ENCODE data around the gene GOSR1.

Gene GOSR1

GRCh38 chr17:30506481-30506880 is 29.3 kb downstream of the GOSR1 start:
- no peak for TF ChIP-seq ZFP3 (CRISPR knock-in tag; IDR thresholded peaks at IDR 0.05)
- TF ChIP-seq TOX (CRISPR knock-in tag; IDR thresholded peaks at IDR 0.05; ENCODE audit: borderline replicate concordance), result no peak
- TF ChIP-seq SNAI2 (CRISPR knock-in tag; IDR thresholded peaks at IDR 0.05), result no peak
- TF ChIP-seq ESRRG (CRISPR knock-in tag; IDR thresholded peaks at IDR 0.05), result no peak
- no peak for TF ChIP-seq ZNF565 (CRISPR knock-in tag; conservative IDR thresholded peaks at IDR 0.05; ENCODE audit: low read depth)
- TF ChIP-seq, protein P1, sequence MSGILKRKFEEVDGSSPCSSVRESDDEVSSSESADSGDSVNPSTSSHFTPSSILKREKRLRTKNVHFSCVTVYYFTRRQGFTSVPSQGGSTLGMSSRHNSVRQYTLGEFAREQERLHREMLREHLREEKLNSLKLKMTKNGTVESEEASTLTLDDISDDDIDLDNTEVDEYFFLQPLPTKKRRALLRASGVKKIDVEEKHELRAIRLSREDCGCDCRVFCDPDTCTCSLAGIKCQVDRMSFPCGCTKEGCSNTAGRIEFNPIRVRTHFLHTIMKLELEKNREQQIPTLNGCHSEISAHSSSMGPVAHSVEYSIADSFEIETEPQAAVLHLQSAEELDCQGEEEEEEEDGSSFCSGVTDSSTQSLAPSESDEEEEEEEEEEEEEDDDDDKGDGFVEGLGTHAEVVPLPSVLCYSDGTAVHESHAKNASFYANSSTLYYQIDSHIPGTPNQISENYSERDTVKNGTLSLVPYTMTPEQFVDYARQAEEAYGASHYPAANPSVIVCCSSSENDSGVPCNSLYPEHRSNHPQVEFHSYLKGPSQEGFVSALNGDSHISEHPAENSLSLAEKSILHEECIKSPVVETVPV (CRISPR knock-in tag; IDR thresholded peaks at IDR 0.05), result no peak
- no peak for TF ChIP-seq CSDC2 (CRISPR knock-in tag; IDR thresholded peaks at IDR 0.05)
- TF ChIP-seq TCF4 (CRISPR knock-in tag; IDR thresholded peaks at IDR 0.05; ENCODE audit: borderline replicate concordance), result no peak
- TF ChIP-seq ARNTL (CRISPR knock-in tag; IDR thresholded peaks at IDR 0.05; ENCODE audit: borderline replicate concordance, low read depth), result no peak
- no peak for TF ChIP-seq ZC3H10 (CRISPR knock-in tag; IDR thresholded peaks at IDR 0.05)
- TF ChIP-seq BACH2 (CRISPR knock-in tag; IDR thresholded peaks at IDR 0.05; ENCODE audit: borderline replicate concordance), result no peak
- TF ChIP-seq OSR1 (CRISPR knock-in tag; IDR thresholded peaks at IDR 0.05), result no peak
- no peak for TF ChIP-seq RARB (CRISPR knock-in tag; IDR thresholded peaks at IDR 0.05)
- no peak for ATAC-seq

DNA sequence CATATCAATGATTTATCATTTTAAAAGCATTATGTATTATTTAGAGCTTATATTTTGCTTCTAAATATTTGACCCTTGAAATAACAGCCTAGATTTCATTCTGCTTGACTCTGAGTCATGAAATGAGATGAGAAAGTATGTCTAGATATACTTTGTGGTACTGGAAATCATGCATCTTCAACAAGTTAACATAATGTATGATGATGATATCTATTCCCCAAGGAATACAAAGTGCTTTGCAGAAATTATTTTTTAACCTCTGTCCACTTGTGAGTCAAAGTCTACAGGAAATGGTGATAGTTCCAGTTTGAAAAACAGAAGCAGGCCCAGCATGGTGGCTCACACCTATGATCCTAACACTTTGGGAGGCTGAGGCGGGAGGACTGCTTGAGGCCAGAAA is 36.1 kb downstream of the GOSR1 start:
- no peak for ATAC-seq

More for the DNA sequence above, 36.1 kb downstream of the GOSR1 start:
- TF ChIP-seq PATZ1 (CRISPR knock-in tag; IDR thresholded peaks at IDR 0.05; ENCODE audit: borderline replicate concordance), result no peak
- no peak for TF ChIP-seq ZNF70 (CRISPR knock-in tag; IDR thresholded peaks at IDR 0.05)
- TF ChIP-seq, protein P1 (CRISPR knock-in tag; IDR thresholded peaks at IDR 0.05), result no peak
- TF ChIP-seq ZFP30 (CRISPR knock-in tag; IDR thresholded peaks at IDR 0.05), result no peak
- no peak for TF ChIP-seq SNAI2 (CRISPR knock-in tag; IDR thresholded peaks at IDR 0.05)
- no peak for TF ChIP-seq ZNF8 (CRISPR knock-in tag; IDR thresholded peaks at IDR 0.05)
- TF ChIP-seq ESRRG (CRISPR knock-in tag; IDR thresholded peaks at IDR 0.05), result no peak
- TF ChIP-seq CSDC2 (CRISPR knock-in tag; IDR thresholded peaks at IDR 0.05), result no peak
- TF ChIP-seq RARB (CRISPR knock-in tag; IDR thresholded peaks at IDR 0.05), result no peak
- no peak for TF ChIP-seq ZC3H10 (CRISPR knock-in tag; IDR thresholded peaks at IDR 0.05)
- TF ChIP-seq CREB5 (CRISPR knock-in tag; IDR thresholded peaks at IDR 0.05; ENCODE audit: low read depth), result no peak
- TF ChIP-seq ZFP3 (CRISPR knock-in tag; IDR thresholded peaks at IDR 0.05), result no peak
- TF ChIP-seq POU6F1 (CRISPR knock-in tag; IDR thresholded peaks at IDR 0.05; ENCODE audit: borderline replicate concordance, low read depth), result no peak
- no peak for TF ChIP-seq ARNTL (CRISPR knock-in tag; IDR thresholded peaks at IDR 0.05; ENCODE audit: borderline replicate concordance, low read depth)
- TF ChIP-seq ISL1 (CRISPR knock-in tag; IDR thresholded peaks at IDR 0.05), result no peak
- no peak for TF ChIP-seq OSR1 (CRISPR knock-in tag; IDR thresholded peaks at IDR 0.05)

Measured in SK-N-SH treated with all-trans-retinoic acid at 6 μM for 48 hours (cell line).